HepG2 (cell line): ENCODE data around the gene ARHGEF16. TPM values are rescaled to one million over a fixed set of nuclear protein-coding genes. Genes with fewer than 3 reads are reported as not detected.
A peak's percentile ranks its signal among the peaks of the same experiment; 100 is the strongest.

Source experiments
- AHR ChIP-seq: IDR thresholded peaks from 2 replicates; pipeline ENCODE4 v1.6.1; 2018; ENCODE audit warnings: missing genetic modification reagents, missing compliant biosample characterization
- CEBPG ChIP-seq: IDR thresholded peaks from 2 replicates; pipeline ENCODE4 v1.6.1; 2016
- FOSL1 ChIP-seq: sonication (generic); formaldehyde crosslinking; IDR thresholded peaks from 2 replicates; pipeline ENCODE4 v1.9.0; 2021; ENCODE audit warnings: missing genetic modification reagents, borderline replicate concordance
- HNF1A ChIP-seq, 2 experiments: sonication (generic) in 1 of 2; formaldehyde crosslinking in 1 of 2; IDR thresholded peaks; 2 replicates each; pipeline versions ENCODE4 v1.4.0 to v1.6.1; 2016 to 2020; ENCODE audit warnings: borderline replicate concordance in 1 of 2, low read depth in 1 of 2, mild to moderate bottlenecking in 1 of 2, missing genetic modification reagents in 1 of 2
- NCOR1 ChIP-seq: fragments of 200-600 bp; sonication (generic); IDR thresholded peaks from 2 replicates; pipeline ENCODE4 v1.7.0; 2017; ENCODE audit warnings: antibody characterized with exemption, low read length, borderline replicate concordance
- NFYB ChIP-seq: sonication (generic); formaldehyde crosslinking; IDR thresholded peaks from 2 replicates; pipeline ENCODE4 v1.4.0; 2020; ENCODE audit warnings: missing genetic modification reagents
- POLR2AphosphoS5 ChIP-seq: IDR thresholded peaks from 2 replicates; pipeline ENCODE4 v1.6.1; 2012; ENCODE audit warnings: low read depth, low read length
- SALL1 ChIP-seq: sonication (generic); formaldehyde crosslinking; IDR thresholded peaks from 2 replicates; pipeline ENCODE4 v1.8.0; 2022; ENCODE audit warnings: mild to moderate bottlenecking, missing genetic modification reagents
- TBX2 ChIP-seq: sonication (generic); formaldehyde crosslinking; IDR thresholded peaks from 2 replicates; pipeline ENCODE4 v1.5.0; 2020; ENCODE audit warnings: missing genetic modification reagents, mild to moderate bottlenecking, borderline replicate concordance
- ZMYM3 ChIP-seq: sonication (generic); formaldehyde crosslinking; IDR thresholded peaks from 2 replicates; pipeline ENCODE4 v1.5.1; 2020; ENCODE audit warnings: mild to moderate bottlenecking, missing genetic modification reagents
- ZNF264 ChIP-seq: sonication (generic); formaldehyde crosslinking; IDR thresholded peaks from 2 replicates; pipeline ENCODE4 v1.4.0; 2020; ENCODE audit warnings: missing genetic modification reagents
- polyA plus RNA-seq, 8 experiments: library from polyadenylated mRNA; depleted of rRNA in 3 of 8; stranded (reverse) in 7 of 8; unstranded in 1 of 8; fragments of >200 nt; fragmentation: Illumina TruSeq in 4 of 8; extraction: Trizol in 4 of 8; gene quantifications; 2 replicates each; pipeline versions ENCODE4 v1.2.1 to v1.2.3, GENCODE V29; 2011 to 2016; ENCODE audit warnings: low read depth in 4 of 8, missing spikeins in 1 of 8, mixed read lengths in 1 of 8; ENCODE audit not compliant: insufficient read depth in 1 of 8
- total RNA-seq, 5 experiments: library from RNA; depleted of rRNA; stranded (reverse); fragments of >200 nt; fragmentation: Illumina TruSeq; extraction: Trizol; gene quantifications; 2 replicates each; pipeline ENCODE4 v1.2.3, GENCODE V29; 2016; ENCODE audit warnings: low read depth in 1 of 5
- TF ChIP-seq, protein P1 (sequence below): sonication (generic); formaldehyde crosslinking; IDR thresholded peaks from 2 replicates; pipeline ENCODE4 v1.5.1; 2020; ENCODE audit warnings: mild to moderate bottlenecking, missing genetic modification reagents, borderline replicate concordance

ARHGEF16 gene
- total and polyA plus RNA-seq, 2 of the 13 experiments (the other 11 are each of a cell fraction or from before 2014, with no cell fraction given), result 20.3 to 39.9 TPM

GRCh38 chr1:3456964-3457909 is 2.8 kb downstream of the ARHGEF16 start (continued):
- 0 out of 2 replicates have a peak, but pooled peaks have one; percentile 17 for TF ChIP-seq HNF1A (IDR thresholded peaks at IDR 0.05; ENCODE audit: low read depth)
- TF ChIP-seq HNF1A (CRISPR knock-in tag; IDR thresholded peaks at IDR 0.05; ENCODE audit: borderline replicate concordance), result no peak
- 0 out of 2 replicates have a peak, but pooled peaks have one; percentile 11 for TF ChIP-seq NFYB
- TF ChIP-seq FOSL1, result no peak
- TF ChIP-seq ZMYM3 (CRISPR knock-in tag), result 0 out of 2 replicates have a peak, but pooled peaks have one; percentile 38
- peak; percentile 15 for TF ChIP-seq CEBPG
- no peak for TF ChIP-seq ZNF264
- TF ChIP-seq TBX2 (CRISPR knock-in tag), result peak; percentile 71; the same call in 1 of the 2 replicates
- peak; percentile 92; the same call in 1 of the 2 replicates for TF ChIP-seq NCOR1
- TF ChIP-seq, protein P1, sequence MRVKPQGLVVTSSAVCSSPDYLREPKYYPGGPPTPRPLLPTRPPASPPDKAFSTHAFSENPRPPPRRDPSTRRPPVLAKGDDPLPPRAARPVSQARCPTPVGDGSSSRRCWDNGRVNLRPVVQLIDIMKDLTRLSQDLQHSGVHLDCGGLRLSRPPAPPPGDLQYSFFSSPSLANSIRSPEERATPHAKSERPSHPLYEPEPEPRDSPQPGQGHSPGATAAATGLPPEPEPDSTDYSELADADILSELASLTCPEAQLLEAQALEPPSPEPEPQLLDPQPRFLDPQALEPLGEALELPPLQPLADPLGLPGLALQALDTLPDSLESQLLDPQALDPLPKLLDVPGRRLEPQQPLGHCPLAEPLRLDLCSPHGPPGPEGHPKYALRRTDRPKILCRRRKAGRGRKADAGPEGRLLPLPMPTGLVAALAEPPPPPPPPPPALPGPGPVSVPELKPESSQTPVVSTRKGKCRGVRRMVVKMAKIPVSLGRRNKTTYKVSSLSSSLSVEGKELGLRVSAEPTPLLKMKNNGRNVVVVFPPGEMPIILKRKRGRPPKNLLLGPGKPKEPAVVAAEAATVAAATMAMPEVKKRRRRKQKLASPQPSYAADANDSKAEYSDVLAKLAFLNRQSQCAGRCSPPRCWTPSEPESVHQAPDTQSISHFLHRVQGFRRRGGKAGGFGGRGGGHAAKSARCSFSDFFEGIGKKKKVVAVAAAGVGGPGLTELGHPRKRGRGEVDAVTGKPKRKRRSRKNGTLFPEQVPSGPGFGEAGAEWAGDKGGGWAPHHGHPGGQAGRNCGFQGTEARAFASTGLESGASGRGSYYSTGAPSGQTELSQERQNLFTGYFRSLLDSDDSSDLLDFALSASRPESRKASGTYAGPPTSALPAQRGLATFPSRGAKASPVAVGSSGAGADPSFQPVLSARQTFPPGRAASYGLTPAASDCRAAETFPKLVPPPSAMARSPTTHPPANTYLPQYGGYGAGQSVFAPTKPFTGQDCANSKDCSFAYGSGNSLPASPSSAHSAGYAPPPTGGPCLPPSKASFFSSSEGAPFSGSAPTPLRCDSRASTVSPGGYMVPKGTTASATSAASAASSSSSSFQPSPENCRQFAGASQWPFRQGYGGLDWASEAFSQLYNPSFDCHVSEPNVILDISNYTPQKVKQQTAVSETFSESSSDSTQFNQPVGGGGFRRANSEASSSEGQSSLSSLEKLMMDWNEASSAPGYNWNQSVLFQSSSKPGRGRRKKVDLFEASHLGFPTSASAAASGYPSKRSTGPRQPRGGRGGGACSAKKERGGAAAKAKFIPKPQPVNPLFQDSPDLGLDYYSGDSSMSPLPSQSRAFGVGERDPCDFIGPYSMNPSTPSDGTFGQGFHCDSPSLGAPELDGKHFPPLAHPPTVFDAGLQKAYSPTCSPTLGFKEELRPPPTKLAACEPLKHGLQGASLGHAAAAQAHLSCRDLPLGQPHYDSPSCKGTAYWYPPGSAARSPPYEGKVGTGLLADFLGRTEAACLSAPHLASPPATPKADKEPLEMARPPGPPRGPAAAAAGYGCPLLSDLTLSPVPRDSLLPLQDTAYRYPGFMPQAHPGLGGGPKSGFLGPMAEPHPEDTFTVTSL (CRISPR knock-in tag), result peak; percentile 70; the same call in 1 of the 2 replicates
- TF ChIP-seq AHR (CRISPR knock-in tag), result 0 out of 2 replicates have a peak, but pooled peaks have one; percentile 6
- TF ChIP-seq SALL1, result peak; percentile 62
- 0 out of 2 replicates have a peak, but pooled peaks have one; percentile 27 for TF ChIP-seq POLR2AphosphoS5
